ENCODE data around the gene ADGRG7.

- no peak for TF ChIP-seq CTCF (IDR thresholded peaks at IDR 0.05 in 4 of 5, conservative IDR thresholded peaks at IDR 0.05 in 1 of 5)
- no peak for TF ChIP-seq POLR2A (IDR thresholded peaks at IDR 0.05)
These were observed 123.0 kb downstream of the ADGRG7 start for GRCh38 chr3:100732435-100732834.

All from gastrocnemius medialis (tissue), 4 donors.